IMR-90 (cell line): ENCODE results near the gene BTAF1. TPM values are rescaled to one million over a fixed set of nuclear protein-coding genes. Genes with fewer than 3 reads are reported as not detected.

Experiments used
- ATAC-seq: fragments of 200-7000 bp; cut with Tn5 transposase; 2 replicates; pipeline ENCODE4 v1.9.1; 2020; ENCODE audit warnings: low read depth, mild to moderate bottlenecking, moderate library complexity
- BruUV-seq: library from RNA; stranded (reverse); fragments of 400-500 nt; replicated peaks from 2 replicates; lab custom pipeline; 2021; lab: Mats Ljungman, UMichigan
- CTCF ChIA-PET: fragments of 300-600 bp; formaldehyde crosslinking; extraction: SDS; loops from one replicate; lab custom pipeline; 2021; ENCODE audit warnings: antibody characterized with exemption; lab: Yijun Ruan, JAX
- POLR2A ChIA-PET: fragments of 300-600 bp; sonication (Branson Sonifier 250); formaldehyde crosslinking; loops from one replicate; lab custom pipeline; 2022; ENCODE audit warnings: antibody characterized with exemption; ENCODE audit not compliant: unreplicated experiment; lab: Charles Lee
- DNase-seq: peaks from one replicate; pipeline ENCODE4 v3.0.0; 2013
- H2AFZ ChIP-seq: replicated peaks from 2 replicates; pipeline ENCODE3; 2013; ENCODE audit warnings: low read length, mild to moderate bottlenecking; ENCODE audit not compliant: poor library complexity
- H2AK5ac ChIP-seq: 2 replicates; pipeline ENCODE4 v1.6.1; 2013; ENCODE audit warnings: low read depth, low read length, inconsistent platforms
- H2AK9ac ChIP-seq: replicated peaks from 2 replicates; pipeline ENCODE3; 2013; ENCODE audit warnings: mild to moderate bottlenecking, low read depth, low read length, moderate library complexity; ENCODE audit not compliant: poor library complexity
- H2BK120ac ChIP-seq: 2 replicates; pipeline ENCODE4 v1.6.1; 2013; ENCODE audit warnings: low read depth, low read length, inconsistent platforms
- H2BK15ac ChIP-seq: 3 replicates; pipeline ENCODE4 v1.6.1; 2013; ENCODE audit warnings: low read depth, low read length, inconsistent platforms
- H2BK20ac ChIP-seq: 2 replicates; pipeline ENCODE4 v1.6.1; 2013; ENCODE audit warnings: low read depth, mild to moderate bottlenecking, inconsistent platforms, low read length, moderate library complexity
- H2BK5ac ChIP-seq: 2 replicates; pipeline ENCODE4 v1.6.1; 2013; ENCODE audit warnings: mild to moderate bottlenecking, low read depth, low read length, inconsistent platforms; ENCODE audit not compliant: poor library complexity, severe bottlenecking
- H3K14ac ChIP-seq: replicated peaks from 2 replicates; pipeline ENCODE4 v1.6.1; 2013; ENCODE audit warnings: low read depth, low read length, inconsistent platforms
- H3K18ac ChIP-seq: 2 replicates; pipeline ENCODE4 v1.6.1; 2013; ENCODE audit warnings: low read depth, low read length, control low read depth
- H3K23ac ChIP-seq: 2 replicates; pipeline ENCODE4 v1.6.1; 2013; ENCODE audit warnings: low read depth, low read length, inconsistent platforms
- H3K27ac ChIP-seq: 2 replicates; pipeline ENCODE4 v1.5.1; 2013; ENCODE audit warnings: mild to moderate bottlenecking, control low read depth, low read length; ENCODE audit not compliant: insufficient read depth
- H3K27me3 ChIP-seq: 2 replicates; pipeline ENCODE4 v1.6.1; 2013; ENCODE audit warnings: low read length; ENCODE audit not compliant: control insufficient read depth, insufficient read depth
- H3K36me3 ChIP-seq: 2 replicates; pipeline ENCODE4 v1.6.1; 2013; ENCODE audit warnings: low read length, mixed read lengths; ENCODE audit not compliant: control insufficient read depth, insufficient read depth
- H3K4ac ChIP-seq: 2 replicates; pipeline ENCODE4 v1.6.1; 2013; ENCODE audit warnings: low read depth, low read length, inconsistent platforms
- H3K4me1 ChIP-seq: 2 replicates; pipeline ENCODE4 v1.6.1; 2013; ENCODE audit warnings: low read length, mixed read lengths; ENCODE audit not compliant: control insufficient read depth, insufficient read depth
- H3K4me2 ChIP-seq: 2 replicates; pipeline ENCODE4 v1.6.1; 2013; ENCODE audit warnings: low read depth, mild to moderate bottlenecking, control low read depth, low read length, moderate library complexity
- H3K4me3 ChIP-seq: 2 replicates; pipeline ENCODE4 v1.5.1; 2013; ENCODE audit warnings: low read depth, mild to moderate bottlenecking, control low read depth, low read length, moderate library complexity; ENCODE audit not compliant: insufficient read depth
- H3K56ac ChIP-seq: 2 replicates; pipeline ENCODE4 v1.6.1; 2013; ENCODE audit warnings: low read length, inconsistent platforms; ENCODE audit not compliant: insufficient read depth; ENCODE audit errors: extremely low read depth
- H3K79me1 ChIP-seq, 2 experiments: 2 replicates each; pipeline ENCODE4 v1.6.1; 2013; ENCODE audit warnings: low read length in 2 of 2, inconsistent platforms in 1 of 2, low read depth in 1 of 2
- H3K9ac ChIP-seq: 2 replicates; pipeline ENCODE4 v1.6.1; 2013; ENCODE audit warnings: low read depth, low read length, control low read depth
- H3K9me1 ChIP-seq: 2 replicates; pipeline ENCODE4 v1.6.1; 2013; ENCODE audit warnings: low read length, inconsistent platforms; ENCODE audit not compliant: insufficient read depth
- H3K9me3 ChIP-seq: 2 replicates; pipeline ENCODE4 v1.6.1; 2013; ENCODE audit warnings: low read length; ENCODE audit not compliant: control insufficient read depth, insufficient read depth
- H4K20me1 ChIP-seq: 2 replicates; pipeline ENCODE4 v1.6.1; 2013; ENCODE audit warnings: low read length, inconsistent platforms; ENCODE audit not compliant: insufficient read depth
- H4K5ac ChIP-seq: 2 replicates; pipeline ENCODE4 v1.6.1; 2013; ENCODE audit warnings: mild to moderate bottlenecking, low read depth, low read length, control low read depth
- H4K8ac ChIP-seq, 2 experiments: 2 replicates each; pipeline ENCODE4 v1.6.1; 2013; ENCODE audit warnings: low read depth in 2 of 2, low read length in 2 of 2, control low read depth in 1 of 2, inconsistent platforms in 1 of 2
- H4K91ac ChIP-seq: 2 replicates; pipeline ENCODE4 v1.6.1; 2013; ENCODE audit warnings: low read depth, low read length, inconsistent platforms; ENCODE audit not compliant: insufficient read depth
- BHLHE40 ChIP-seq: fragments of 150-350 bp; IDR thresholded peaks from 2 replicates; pipeline ENCODE4 v1.6.1; 2016; ENCODE audit warnings: mild to moderate bottlenecking, low read depth, low read length
- CEBPB ChIP-seq: IDR thresholded peaks from 2 replicates; pipeline ENCODE4 v1.6.1; 2012; ENCODE audit warnings: low read depth, low read length, improper control_type of control experiment
- CTCF ChIP-seq: conservative IDR thresholded peaks from 2 replicates; pipeline ENCODE4 v1.5.1; 2012; ENCODE audit warnings: mild to moderate bottlenecking, low read depth, low read length, improper control_type of control experiment
- ELK1 ChIP-seq: fragments of 150-350 bp; IDR thresholded peaks from 2 replicates; pipeline ENCODE4 v1.6.1; 2016; ENCODE audit warnings: low read depth, mild to moderate bottlenecking, low read length, moderate library complexity, borderline replicate concordance
- FOS ChIP-seq: fragments of 150-350 bp; IDR thresholded peaks from 2 replicates; pipeline ENCODE4 v1.6.1; 2016; ENCODE audit warnings: low read depth, low read length
- MAFK ChIP-seq: IDR thresholded peaks from 2 replicates; pipeline ENCODE4 v1.6.1; 2012; ENCODE audit warnings: low read depth, low read length, improper control_type of control experiment
- MAZ ChIP-seq: IDR thresholded peaks from 2 replicates; pipeline ENCODE4 v1.6.1; 2012; ENCODE audit warnings: low read depth, mild to moderate bottlenecking, low read length, improper control_type of control experiment, moderate library complexity, borderline replicate concordance
- MXI1 ChIP-seq: IDR thresholded peaks from 2 replicates; pipeline ENCODE4 v1.6.1; 2012; ENCODE audit warnings: low read depth, mild to moderate bottlenecking, low read length, moderate library complexity, borderline replicate concordance
- NFE2L2 ChIP-seq: fragments of 150-350 bp; IDR thresholded peaks from 2 replicates; pipeline ENCODE4 v1.6.1; 2016; ENCODE audit warnings: low read depth, mild to moderate bottlenecking, low read length
- POLR2A ChIP-seq: IDR thresholded peaks from 2 replicates; pipeline ENCODE4 v1.6.1; 2012; ENCODE audit warnings: mild to moderate bottlenecking, low read depth, low read length
- RAD21 ChIP-seq: IDR thresholded peaks from 2 replicates; pipeline ENCODE4 v1.6.1; 2012; ENCODE audit warnings: low read length, improper control_type of control experiment
- RCOR1 ChIP-seq: IDR thresholded peaks from 2 replicates; pipeline ENCODE4 v1.6.1; 2012; ENCODE audit warnings: mild to moderate bottlenecking, low read length, improper control_type of control experiment; ENCODE audit not compliant: insufficient replicate concordance
- RFX5 ChIP-seq: IDR thresholded peaks from 2 replicates; pipeline ENCODE4 v1.8.0; 2012; ENCODE audit warnings: low read depth, mild to moderate bottlenecking, low read length, moderate library complexity
- USF2 ChIP-seq: fragments of 150-350 bp; IDR thresholded peaks from 2 replicates; pipeline ENCODE4 v1.6.1; 2017; ENCODE audit warnings: mild to moderate bottlenecking, antibody characterized with exemption, low read length, low read depth
- WGBS, 2 experiments: methylation state at CpG; one replicate each; pipeline versions ENCODE4 v1.1.5 to v1.1.7; 2013; ENCODE audit warnings: missing lambda C conversion rate in 2 of 2; ENCODE audit not compliant: insufficient read length in 1 of 2; ENCODE audit errors: extremely low coverage in 2 of 2; 5-methylcytosine and 5-hydroxymethylcytosine counted together
- dilution Hi-C: fragments of 300-500 bp; cut with HindIII; formaldehyde crosslinking; loops from one replicate; pipeline ENCODE4 v1.14.3; 2018; ENCODE audit warnings: low sequenced_read_pairs; ENCODE audit not compliant: unreplicated experiment
- in situ Hi-C: fragments of 300-500 bp; cut with MboI; formaldehyde crosslinking; loops from 3 replicates; pipeline ENCODE4 v1.14.3; 2019; ENCODE audit warnings: low sequenced_read_pairs, inconsistent platforms, mixed read lengths
- intact Hi-C: fragments of 100-400 bp; cut with micrococcal nuclease; formaldehyde crosslinking; loops from 2 replicates; pipeline ENCODE4 v1.10.0; 2022
- polyA plus RNA-seq, 3 experiments: library from polyadenylated mRNA; depleted of rRNA; stranded (reverse); fragments of >200 nt; gene quantifications; 2 replicates each; pipeline ENCODE4 v1.2.3, GENCODE V29; 2012; ENCODE audit warnings: low replicate concordance in 1 of 3
- total RNA-seq: library from RNA; depleted of rRNA; stranded (reverse); fragments of >200 nt; gene quantifications from 2 replicates; pipeline ENCODE4 v1.2.3, GENCODE V29; 2012

BTAF1 gene
- total and polyA plus RNA-seq, 2 of the 4 experiments (the other 2 are of a cell fraction): 15.0 to 42.3 TPM

- no TSS peak for BruUV-seq
- WGBS, 2 experiments: no CpG with 5 or more reads among the region's 6 CpGs
Measured at GRCh38 chr10:92079003-92079402, 155.4 kb downstream of the BTAF1 start.

More at GRCh38 chr10:92079003-92079402, 155.4 kb downstream of the BTAF1 start:
- H4K5ac ChIP-seq: no peak overlapping the region
- dilution Hi-C loops: no loop called here
- H2AK5ac ChIP-seq: no peak overlapping the region
- H4K20me1 ChIP-seq: no peaks in the 10 kb centered on the region
- no peak overlapping the region for H4K8ac ChIP-seq
- no peak overlapping the region for H2BK15ac ChIP-seq
- in situ Hi-C loops: no loop called here
- H3K9ac ChIP-seq: no peak overlapping the region
- no peak overlapping the region for H2AFZ ChIP-seq
- no peak overlapping the region for H3K14ac ChIP-seq
- no peak overlapping the region for H4K91ac ChIP-seq
- TF ChIP-seq CTCF (no peak), BHLHE40 (no peak), ELK1 (no peak), MXI1 (no peak), USF2 (no peak), CEBPB (no peak), POLR2A (no peak), FOS (no peak), NFE2L2 (no peak), RCOR1 (no peak), RAD21 (no peak), MAFK (no peak), MAZ (no peak), RFX5 (no peak)
- H3K9me1 ChIP-seq: 0 out of 2 replicates have a peak, but pooled peaks cover 2% of the 10 kb centered on the region
- H3K36me3 ChIP-seq: no peaks in the 10 kb centered on the region
- no peak overlapping the region for H2AK9ac ChIP-seq
- H2BK5ac ChIP-seq: no peak overlapping the region
- no peaks in the 10 kb centered on the region for H3K79me1 ChIP-seq
- ChIA-PET POLR2A (no interaction called here), CTCF (no interaction called here)
- H2BK20ac ChIP-seq: no peak overlapping the region
- H3K23ac ChIP-seq: no peak overlapping the region
- H3K4me3 ChIP-seq: no peak overlapping the region
- H3K4ac ChIP-seq: no peak overlapping the region
- H3K18ac ChIP-seq: no peak overlapping the region
- ATAC-seq (no peak), DNase-seq (no peak)
- intact Hi-C loops: no loop called here
- peaks cover 4% of the 10 kb centered on the region for H3K4me1 ChIP-seq
- no peak overlapping the region for H3K56ac ChIP-seq
- H3K9me3 ChIP-seq: no peaks in the 10 kb centered on the region
- H3K4me2 ChIP-seq: no peak overlapping the region
- H2BK120ac ChIP-seq: no peak overlapping the region
- no peak overlapping the region for H3K27ac ChIP-seq
- no peaks in the 10 kb centered on the region for H3K27me3 ChIP-seq
